Measurements from ENCODE around the gene ACOT8. TPM values are rescaled to one million over a fixed set of nuclear protein-coding genes. Genes with fewer than 3 reads are reported as not detected.

The ACOT8 gene
- polyA plus RNA-seq, 2 of the 4 experiments (the other 2 are of a cell fraction): 14.0 to 18.5 TPM

DNA sequence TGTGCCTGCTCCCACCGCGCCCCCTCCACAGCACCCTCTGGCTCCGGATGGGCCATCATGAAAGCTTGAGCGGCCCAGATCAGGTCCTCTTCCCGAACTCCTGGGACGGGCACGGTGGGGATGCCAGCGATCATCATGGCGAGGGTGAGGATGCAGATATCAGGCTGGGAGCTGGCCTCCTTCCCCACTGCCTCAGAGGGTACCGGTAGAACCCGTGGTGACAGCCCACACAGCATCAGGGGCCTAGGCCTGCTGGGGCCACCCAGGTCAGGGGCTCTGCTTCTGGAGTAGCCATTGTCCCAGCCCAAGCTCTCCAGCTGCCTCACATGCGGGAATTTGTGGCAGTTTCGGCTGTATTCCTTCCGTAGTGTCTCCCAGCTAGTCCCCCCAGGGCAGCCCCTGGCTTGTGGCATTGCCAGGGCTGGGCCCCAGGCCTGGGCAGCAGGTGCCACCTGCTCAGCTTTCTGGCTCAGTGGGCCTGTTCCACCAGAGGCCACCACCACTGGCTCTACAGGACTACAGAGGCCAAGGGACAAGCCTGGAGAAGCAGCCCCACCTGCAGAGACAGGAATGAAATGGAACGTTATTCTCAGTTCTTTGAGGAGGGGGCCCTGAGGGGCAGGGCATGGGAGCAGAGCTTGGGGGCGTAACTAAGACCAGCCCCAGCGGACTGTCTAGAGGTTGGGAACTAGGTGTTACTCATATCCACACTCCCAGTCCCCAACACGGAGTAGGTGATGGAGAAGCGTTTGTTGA lies 29.6 kb upstream of the ACOT8 start:
- H3K9me3 ChIP-seq: no peaks in the 10 kb centered on the region
- peaks cover 22% of the 10 kb centered on the region for H3K4me1 ChIP-seq
- H3K4me3 ChIP-seq: no peak overlapping the region
- ATAC-seq (no peak), DNase-seq (ENCODE audit: low read depth in 1 of 2, low spot score in 1 of 2) (no peak), FAIRE-seq (no peak)
- H3K4me2 ChIP-seq: no peak overlapping the region
- WGBS (ENCODE audit: missing lambda C conversion rate): 97% methylated on average over 17 of the region's 19 CpGs
- POLR2A ChIA-PET: no interaction called here
- CTCF ChIA-PET: interaction anchor here (1.2 to 1.8 kb wide), 4 partner anchors 77 to 126 kb away, joined by 3 to 7 read pairs (median 4); no protein-coding TSS in a partner anchor
- H3K27ac ChIP-seq: no peak overlapping the region
- TF ChIP-seq HOXA7 (CRISPR knock-in tag; IDR thresholded peaks at IDR 0.05): no peak

- POLR2A ChIA-PET: interaction anchor here (1.0 to 1.2 kb wide), 2 partner anchors 9 to 59 kb away, joined by 3 to 4 read pairs; partner anchors contain the start of gene CTSA
- 84% methylated on average over 9 of the region's 9 CpGs for WGBS (ENCODE audit: missing lambda C conversion rate)
- TF ChIP-seq MAZ (IDR thresholded peaks at IDR 0.05; ENCODE audit: borderline replicate concordance, low read depth, low read length) (no peak), EHMT2 (IDR thresholded peaks at IDR 0.05; ENCODE audit: low read depth) (no peak), PBX3 (IDR thresholded peaks at IDR 0.05) (no peak), RFX5 (IDR thresholded peaks at IDR 0.05) (no peak), TP53 (CRISPR knock-in tag; IDR thresholded peaks at IDR 0.05) (no peak), ELK1 (IDR thresholded peaks at IDR 0.05; ENCODE audit: low read depth, low read length) (no peak), JUN (IDR thresholded peaks at IDR 0.05) (no peak), ZNF302 (CRISPR knock-in tag; IDR thresholded peaks at IDR 0.05) (no peak), CBX8 (IDR thresholded peaks at IDR 0.05) (no peak), KDM1A (IDR thresholded peaks at IDR 0.05; ENCODE audit: low read depth) (no peak)
- TF ChIP-seq, protein P1, sequence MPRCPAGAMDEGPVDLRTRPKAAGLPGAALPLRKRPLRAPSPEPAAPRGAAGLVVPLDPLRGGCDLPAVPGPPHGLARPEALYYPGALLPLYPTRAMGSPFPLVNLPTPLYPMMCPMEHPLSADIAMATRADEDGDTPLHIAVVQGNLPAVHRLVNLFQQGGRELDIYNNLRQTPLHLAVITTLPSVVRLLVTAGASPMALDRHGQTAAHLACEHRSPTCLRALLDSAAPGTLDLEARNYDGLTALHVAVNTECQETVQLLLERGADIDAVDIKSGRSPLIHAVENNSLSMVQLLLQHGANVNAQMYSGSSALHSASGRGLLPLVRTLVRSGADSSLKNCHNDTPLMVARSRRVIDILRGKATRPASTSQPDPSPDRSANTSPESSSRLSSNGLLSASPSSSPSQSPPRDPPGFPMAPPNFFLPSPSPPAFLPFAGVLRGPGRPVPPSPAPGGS (IDR thresholded peaks at IDR 0.05): no peak
- TF ChIP-seq, protein P2, sequence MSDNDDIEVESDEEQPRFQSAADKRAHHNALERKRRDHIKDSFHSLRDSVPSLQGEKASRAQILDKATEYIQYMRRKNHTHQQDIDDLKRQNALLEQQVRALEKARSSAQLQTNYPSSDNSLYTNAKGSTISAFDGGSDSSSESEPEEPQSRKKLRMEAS (IDR thresholded peaks at IDR 0.05): no peak
Observed at GRCh38 chr20:45883100-45883469, 25.9 kb upstream of the ACOT8 start.

DNA sequence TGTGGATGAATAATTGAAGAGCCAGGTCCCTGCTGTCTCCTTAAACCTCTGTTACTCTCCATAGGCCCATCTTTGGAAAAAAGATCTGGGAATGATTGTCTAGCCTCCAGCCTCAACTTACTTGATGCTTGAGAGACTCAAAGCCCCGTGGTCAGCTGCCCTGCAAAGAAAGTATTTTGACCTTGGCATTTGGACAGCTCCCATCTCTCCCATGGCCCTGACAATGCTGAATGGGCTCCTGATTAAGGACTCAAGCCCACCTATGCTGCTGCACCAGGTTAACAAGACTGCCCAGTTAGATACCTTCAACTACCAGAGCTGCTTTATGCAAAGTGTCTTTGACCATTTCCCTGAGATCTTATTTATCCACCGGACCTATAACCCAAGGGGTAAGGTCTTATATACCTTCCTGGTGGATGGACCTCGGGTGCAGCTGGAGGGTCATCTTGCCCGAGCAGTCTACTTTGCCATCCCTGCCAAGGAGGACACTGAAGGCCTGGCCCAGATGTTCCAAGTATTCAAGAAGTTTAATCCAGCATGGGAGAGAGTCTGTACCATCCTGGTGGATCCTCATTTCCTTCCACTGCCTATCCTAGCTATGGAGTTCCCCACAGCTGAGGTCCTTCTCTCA lies 25.4 kb upstream of the ACOT8 start:
- H3K27ac ChIP-seq: no peak overlapping the region
- CTCF ChIA-PET: interaction anchor here (0.6 to 2.0 kb wide), 7 partner anchors 8 to 560 kb away, joined by 3 to 12 read pairs (median 4); partner anchors contain the start of genes CTSA and NEURL2
- no peak for DNase-seq (ENCODE audit: low read depth in 1 of 2, low spot score in 1 of 2)
- peaks cover 17% of the 10 kb centered on the region for H3K4me1 ChIP-seq
- WGBS (ENCODE audit: missing lambda C conversion rate): 84% methylated on average over 4 of the region's 4 CpGs
- no peak for FAIRE-seq
- H3K4me2 ChIP-seq: peak overlapping the region; percentile 92; the same call in 1 of the 3 replicates
- no peak for TF ChIP-seq POLR2AphosphoS2 (conservative IDR thresholded peaks at IDR 0.05; ENCODE audit: low read length)
- no peak for TF ChIP-seq HOXB13 (CRISPR knock-in tag; IDR thresholded peaks at IDR 0.05; ENCODE audit: low read depth)
- no peak for TF ChIP-seq RARB (CRISPR knock-in tag; IDR thresholded peaks at IDR 0.05)
- no peak for TF ChIP-seq TFCP2L1 (CRISPR knock-in tag; IDR thresholded peaks at IDR 0.05)
- TF ChIP-seq SMC3 (IDR thresholded peaks at IDR 0.05): no peak
- no peaks in the 10 kb centered on the region for H3K9me3 ChIP-seq
- H3K4me3 ChIP-seq: no peak overlapping the region
- POLR2A ChIA-PET: interaction anchor here (1.0 to 2.2 kb wide), 3 partner anchors 9 to 59 kb away, joined by 3 to 12 read pairs (median 4); partner anchors contain the start of genes CTSA and SNX21
- ATAC-seq: no peak

More at GRCh38 chr20:45883100-45883469, 25.9 kb upstream of the ACOT8 start:
- no peak for DNase-seq (ENCODE audit: low read depth in 1 of 2, low spot score in 1 of 2)
- FAIRE-seq: no peak
- no peak for ATAC-seq
- CTCF ChIA-PET: interaction anchor here (0.6 to 2.0 kb wide), 4 partner anchors 10 to 560 kb away, joined by 4 to 5 read pairs (median 4); no protein-coding TSS in a partner anchor
- Histone ChIP-seq H3K4me2 (no peak overlapping the region), H3K4me3 (no peak overlapping the region), H3K27ac (no peak overlapping the region), H3K4me1 (peaks cover 17% of the 10 kb centered on the region), H3K9me3 (no peaks in the 10 kb centered on the region)

Data from A549 (cell line).